Measurements from ENCODE around the gene NCOA4. TPM values are rescaled to one million over a fixed set of nuclear protein-coding genes. Genes with fewer than 3 reads are reported as not detected.

NCOA4 gene
- total RNA-seq, 1 experiment from 2014 or later = 61.7 TPM

- DNase-seq (no peak), ATAC-seq (no peak)
- Histone ChIP-seq H3K27ac (ENCODE audit: low read length) (no peak within 1 kb of the TSS), H3K9ac (ENCODE audit: low read length) (no peak within 1 kb of the TSS), H3F3A (ENCODE audit: low read length, unreplicated experiment) (no peaks in the 10 kb centered on the region), H3K79me2 (ENCODE audit: low read length) (no peaks in the 10 kb centered on the region), H3K4me1 (ENCODE audit: insufficient read depth, low read length) (peaks cover 3% of the 10 kb centered on the region; the same call in 1 of the 2 replicates), H3K27me3 (ENCODE audit: low read length) (no peaks in the 10 kb centered on the region; the same call in 1 of the 2 replicates), H2AFZ (ENCODE audit: low read length) (no peak within 1 kb of the TSS), H3K9me2 (replicated peaks; ENCODE audit: low read length) (no peaks in the 10 kb centered on the region), H3K9me3 (ENCODE audit: low read length) (no peaks in the 10 kb centered on the region), H3K4me3 (ENCODE audit: low read length) (no peak within 1 kb of the TSS), H3K4me2 (ENCODE audit: low read length) (no peak within 1 kb of the TSS), H4K20me1 (ENCODE audit: low read length) (no peaks in the 10 kb centered on the region), H3K36me3 (ENCODE audit: low read depth, low read length) (no peaks in the 10 kb centered on the region)
- no TSS peak for BruUV-seq (replicated peaks)
- TF ChIP-seq CTCF (conservative IDR thresholded peaks at IDR 0.05; ENCODE audit: low read depth, low read length) = no peak
- no peak for TF ChIP-seq EZH2 (IDR thresholded peaks at IDR 0.05; ENCODE audit: low read length, unreplicated experiment)
- TF ChIP-seq EZH2phosphoT487 (IDR thresholded peaks at IDR 0.05; ENCODE audit: borderline replicate concordance, low read length) = no peak
- intact Hi-C loops (cut with micrococcal nuclease) = no loop called here
- POLR2A ChIA-PET (ENCODE audit: unreplicated experiment) = no interaction called here
- CTCF ChIA-PET = no interaction called here
These were observed 15.8 kb upstream of the NCOA4 start, which contains the start of gene MSMB for GRCh38 chr10:46046261-46046660. Gene MSMB (minus strand): TSS chr10:46046269. CDS start chr10:46046237, 32 bp downstream.

- H3K79me2 ChIP-seq (ENCODE audit: low read length) = no peaks in the 10 kb centered on the region
- no peak for ATAC-seq
- CTCF ChIA-PET = no interaction called here
- no peaks in the 10 kb centered on the region for H3K9me3 ChIP-seq (ENCODE audit: low read length)
- H3K27me3 ChIP-seq (ENCODE audit: low read length) = no peaks in the 10 kb centered on the region; the same call in 1 of the 2 replicates
- H3K4me3 ChIP-seq (ENCODE audit: low read length) = no peak overlapping the region
- no TSS peak for BruUV-seq (replicated peaks)
- H4K20me1 ChIP-seq (ENCODE audit: low read length) = no peaks in the 10 kb centered on the region
- H3K27ac ChIP-seq (ENCODE audit: low read length) = no peak overlapping the region
- H2AFZ ChIP-seq (ENCODE audit: low read length) = no peak overlapping the region
- no peak overlapping the region for H3K9ac ChIP-seq (ENCODE audit: low read length)
- no peak for DNase-seq
- intact Hi-C loops (cut with micrococcal nuclease) = no loop called here
- no peak for TF ChIP-seq EZH2 (IDR thresholded peaks at IDR 0.05; ENCODE audit: low read length, unreplicated experiment)
- no peak for TF ChIP-seq CTCF (conservative IDR thresholded peaks at IDR 0.05; ENCODE audit: low read depth, low read length)
- no peak for TF ChIP-seq EZH2phosphoT487 (IDR thresholded peaks at IDR 0.05; ENCODE audit: borderline replicate concordance, low read length)
- H3K4me2 ChIP-seq (ENCODE audit: low read length) = no peak overlapping the region
- H3K4me1 ChIP-seq (ENCODE audit: insufficient read depth, low read length) = peaks cover 11% of the 10 kb centered on the region
- H3K36me3 ChIP-seq (ENCODE audit: low read depth, low read length) = no peaks in the 10 kb centered on the region
- POLR2A ChIA-PET (ENCODE audit: unreplicated experiment) = no interaction called here
- no peaks in the 10 kb centered on the region for H3F3A ChIP-seq (ENCODE audit: low read length, unreplicated experiment)
- no peaks in the 10 kb centered on the region for H3K9me2 ChIP-seq (replicated peaks; ENCODE audit: low read length)
These were observed 12.1 kb upstream of the NCOA4 start for GRCh38 chr10:46042527-46042926.

DNA sequence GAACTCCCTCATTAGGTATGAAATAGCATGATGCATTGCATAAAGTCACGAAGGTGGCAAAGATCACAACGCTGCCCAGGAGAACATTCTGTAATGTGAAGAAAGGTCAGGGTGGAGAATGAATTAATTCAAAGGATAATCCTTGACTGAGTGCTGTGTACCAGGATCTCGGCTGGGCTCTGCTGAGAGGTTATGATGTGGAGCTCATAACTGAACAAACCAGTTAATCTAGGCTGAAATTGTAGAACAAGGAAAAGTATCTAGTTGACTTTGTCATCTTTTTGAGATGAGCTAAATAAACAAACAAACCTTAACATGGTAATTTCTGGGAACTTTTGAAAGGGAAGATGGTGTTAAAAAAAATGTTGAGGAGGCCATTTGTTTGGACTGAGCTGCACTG lies 9.6 kb upstream of the NCOA4 start:
- BruUV-seq (replicated peaks) = no TSS peak
- H2AFZ ChIP-seq (ENCODE audit: low read length) = no peak overlapping the region
- H3K27ac ChIP-seq (ENCODE audit: low read length) = no peak overlapping the region; the same call in 1 of the 2 replicates
- H3F3A ChIP-seq (ENCODE audit: low read length, unreplicated experiment) = no peaks in the 10 kb centered on the region
- ChIA-PET CTCF (no interaction called here), POLR2A (ENCODE audit: unreplicated experiment) (no interaction called here)
- TF ChIP-seq CTCF (conservative IDR thresholded peaks at IDR 0.05; ENCODE audit: low read depth, low read length) (no peak), EZH2 (IDR thresholded peaks at IDR 0.05; ENCODE audit: low read length, unreplicated experiment) (no peak), EZH2phosphoT487 (IDR thresholded peaks at IDR 0.05; ENCODE audit: borderline replicate concordance, low read length) (no peak)
- ATAC-seq (no peak; the same call in 1 of the 2 replicates), DNase-seq (peak; percentile 57)
- H3K4me1 ChIP-seq (ENCODE audit: insufficient read depth, low read length) = peaks cover 11% of the 10 kb centered on the region
- H3K36me3 ChIP-seq (ENCODE audit: low read depth, low read length) = no peaks in the 10 kb centered on the region
- intact Hi-C loops (cut with micrococcal nuclease) = no loop called here
- H3K4me3 ChIP-seq (ENCODE audit: low read length) = no peak overlapping the region
- no peaks in the 10 kb centered on the region for H3K9me2 ChIP-seq (replicated peaks; ENCODE audit: low read length)
- H3K27me3 ChIP-seq (ENCODE audit: low read length) = no peaks in the 10 kb centered on the region
- no peaks in the 10 kb centered on the region for H3K9me3 ChIP-seq (ENCODE audit: low read length)
- peak overlapping the region; percentile 51 for H3K4me2 ChIP-seq (ENCODE audit: low read length)
- H3K79me2 ChIP-seq (ENCODE audit: low read length) = no peaks in the 10 kb centered on the region
- H3K9ac ChIP-seq (ENCODE audit: low read length) = no peak overlapping the region
- no peaks in the 10 kb centered on the region for H4K20me1 ChIP-seq (ENCODE audit: low read length)
